Caco-2 (cell line): Measurements from ENCODE around the gene CERS2. TPM values are rescaled to one million over a fixed set of nuclear protein-coding genes. Genes with fewer than 3 reads are reported as not detected.
A peak's percentile ranks its signal among the peaks of the same experiment; 100 is the strongest.

Experiments used
- BruUV-seq: library from RNA; stranded (reverse); fragments of 400-500 nt; replicated peaks from 2 replicates; lab custom pipeline; 2021; lab: Mats Ljungman, UMichigan
- CTCF ChIA-PET: fragments of 300-600 bp; sonication (Branson Sonifier 250); formaldehyde crosslinking; loops from one replicate; lab custom pipeline; 2022; ENCODE audit warnings: antibody characterized with exemption; lab: Charles Lee
- POLR2A ChIA-PET: fragments of 300-600 bp; sonication (Branson Sonifier 250); formaldehyde crosslinking; loops from one replicate; lab custom pipeline; 2022; ENCODE audit warnings: antibody characterized with exemption; lab: Charles Lee
- DNase-seq, 2 experiments: peaks; one replicate each; pipeline versions ENCODE4 v3.0.0 to v3.0.0-alpha.2; 2020 to 2022
- H3K27me3 ChIP-seq: replicated peaks from 2 replicates; pipeline ENCODE4 v1.6.0; 2011; ENCODE audit warnings: low read length; ENCODE audit not compliant: control insufficient read depth, insufficient read depth
- H3K36me3 ChIP-seq: 2 replicates; pipeline ENCODE4 v1.5.1; 2011; ENCODE audit warnings: low read length; ENCODE audit not compliant: control insufficient read depth, insufficient read depth
- H3K4me1 ChIP-seq: fragments of 250-450 bp; sonication (Bioruptor Pico); 2 replicates; pipeline ENCODE4 v1.5.1; 2020; ENCODE audit warnings: mild to moderate bottlenecking
- H3K4me3 ChIP-seq: 2 replicates; pipeline ENCODE4 v1.5.1; 2011; ENCODE audit warnings: low read depth, mild to moderate bottlenecking, control low read depth, low read length
- H3K9me3 ChIP-seq: fragments of 250-450 bp; sonication (Bioruptor Pico); 2 replicates; pipeline ENCODE4 v1.5.1; 2020; ENCODE audit warnings: mild to moderate bottlenecking, moderate library complexity
- H3K27ac Mint-ChIP-seq: one replicate; pipeline ENCODE4 v1.8.0; 2022; ENCODE audit warnings: mixed read lengths; ENCODE audit not compliant: unreplicated experiment
- H3K27me3 Mint-ChIP-seq: one replicate; pipeline ENCODE4 v1.8.0; 2022; ENCODE audit warnings: mixed read lengths; ENCODE audit not compliant: insufficient read depth, unreplicated experiment
- H3K36me3 Mint-ChIP-seq: one replicate; pipeline ENCODE4 v1.8.0; 2022; ENCODE audit warnings: mild to moderate bottlenecking, mixed read lengths; ENCODE audit not compliant: insufficient read depth, unreplicated experiment
- H3K4me1 Mint-ChIP-seq: one replicate; pipeline ENCODE4 v1.8.0; 2022; ENCODE audit warnings: low read depth, mixed read lengths; ENCODE audit not compliant: unreplicated experiment
- H3K4me3 Mint-ChIP-seq: one replicate; pipeline ENCODE4 v1.8.0; 2022; ENCODE audit warnings: mild to moderate bottlenecking, moderate library complexity, mixed read lengths; ENCODE audit not compliant: unreplicated experiment
- H3K9me3 Mint-ChIP-seq: one replicate; pipeline ENCODE4 v1.8.0; 2022; ENCODE audit warnings: mixed read lengths; ENCODE audit not compliant: unreplicated experiment
- intact Hi-C: fragments of 100-400 bp; cut with micrococcal nuclease; formaldehyde crosslinking; loops from one replicate; pipeline ENCODE4 v1.10.0; 2022; ENCODE audit not compliant: unreplicated experiment
- total RNA-seq: library from RNA; stranded (reverse); gene quantifications from 2 replicates; pipeline ENCODE4 v1.2.3, GENCODE V29; 2022
- TF ChIP-seq, protein P1 (sequence below), 2 experiments: fragments of 200-600 bp in 1 of 2; IDR thresholded peaks; 1 replicate in 1 of 2; 2 replicates in 1 of 2; pipeline versions ENCODE4 v1.5.1 to v1.8.0; 2011 to 2022; ENCODE audit warnings: antibody characterized with exemption in 1 of 2, control low read depth in 1 of 2, inconsistent platforms in 1 of 2, low read depth in 1 of 2, low read length in 1 of 2, mild to moderate bottlenecking in 1 of 2, moderate library complexity in 1 of 2; ENCODE audit not compliant: insufficient read depth in 1 of 2, severe bottlenecking in 1 of 2, unreplicated experiment in 1 of 2

CERS2 gene
- total RNA-seq, 1 experiment from 2014 or later: 379 TPM

DNA sequence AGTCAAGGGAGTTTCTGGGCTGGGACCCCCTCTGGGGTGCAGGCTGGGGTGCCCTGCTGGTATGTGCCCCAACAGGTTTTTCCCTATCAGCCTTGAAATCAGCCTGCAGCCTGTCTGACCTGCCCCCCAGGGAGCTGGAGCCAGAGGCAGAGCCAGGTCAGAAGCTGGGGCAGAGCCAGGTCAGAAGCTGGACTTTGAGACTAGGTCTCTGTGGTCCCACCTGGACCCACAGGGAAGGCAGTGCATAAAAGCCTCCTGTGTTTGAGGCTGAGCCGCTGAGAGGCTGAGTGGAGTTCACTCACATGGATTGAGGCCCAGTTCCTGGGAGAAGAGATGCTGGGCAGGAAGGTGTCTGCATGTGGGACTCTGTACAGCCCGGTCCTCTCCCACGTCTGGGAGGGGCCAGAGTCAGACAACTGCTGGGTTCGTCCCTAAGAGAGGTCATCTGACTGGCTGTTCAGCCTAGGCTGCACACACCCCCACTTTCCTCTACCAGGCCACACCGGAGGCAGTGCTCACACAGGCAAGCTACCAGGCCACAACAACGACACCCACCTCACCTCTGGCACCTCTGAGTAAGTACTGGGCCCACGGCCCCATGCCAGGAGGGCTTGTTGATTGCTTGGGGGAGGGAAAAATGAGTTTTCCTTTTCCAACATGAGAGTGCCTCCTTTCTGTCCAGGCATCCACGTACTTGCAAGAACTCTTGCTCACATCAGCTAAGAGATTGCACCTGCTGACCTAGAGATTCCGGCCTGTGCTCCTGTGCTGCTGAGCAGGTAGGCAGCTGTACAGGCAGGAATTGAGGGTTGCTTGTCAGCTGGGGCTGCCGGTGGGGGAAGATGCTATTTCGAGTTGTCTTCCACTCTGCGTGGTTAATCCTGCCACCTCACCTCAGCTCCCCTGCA lies 7.4 kb upstream of the CERS2 start, which contains the start of gene ANXA9:
ANXA9 (plus strand) TSS at position 488 of the 908 bp plus-strand sequence. CDS start 814 bp downstream, outside the sequence.
- intact Hi-C loops: loop anchor here (1.0 to 5.0 kb wide), 3 partner anchors 14 to 105 kb away; partner anchors contain the start of genes ARNT and C1orf56
- ChIA-PET CTCF (interaction anchor here (0.5 to 3.4 kb wide), 9 partner anchors 10 to 169 kb away, joined by 3 to 40 read pairs (median 4); partner anchors contain the start of gene MINDY1), POLR2A (interaction anchor here (0.5 to 2.4 kb wide), 9 partner anchors 11 to 237 kb away, joined by 3 to 19 read pairs (median 5); partner anchors contain the start of gene MINDY1)
- TF ChIP-seq, protein P1, sequence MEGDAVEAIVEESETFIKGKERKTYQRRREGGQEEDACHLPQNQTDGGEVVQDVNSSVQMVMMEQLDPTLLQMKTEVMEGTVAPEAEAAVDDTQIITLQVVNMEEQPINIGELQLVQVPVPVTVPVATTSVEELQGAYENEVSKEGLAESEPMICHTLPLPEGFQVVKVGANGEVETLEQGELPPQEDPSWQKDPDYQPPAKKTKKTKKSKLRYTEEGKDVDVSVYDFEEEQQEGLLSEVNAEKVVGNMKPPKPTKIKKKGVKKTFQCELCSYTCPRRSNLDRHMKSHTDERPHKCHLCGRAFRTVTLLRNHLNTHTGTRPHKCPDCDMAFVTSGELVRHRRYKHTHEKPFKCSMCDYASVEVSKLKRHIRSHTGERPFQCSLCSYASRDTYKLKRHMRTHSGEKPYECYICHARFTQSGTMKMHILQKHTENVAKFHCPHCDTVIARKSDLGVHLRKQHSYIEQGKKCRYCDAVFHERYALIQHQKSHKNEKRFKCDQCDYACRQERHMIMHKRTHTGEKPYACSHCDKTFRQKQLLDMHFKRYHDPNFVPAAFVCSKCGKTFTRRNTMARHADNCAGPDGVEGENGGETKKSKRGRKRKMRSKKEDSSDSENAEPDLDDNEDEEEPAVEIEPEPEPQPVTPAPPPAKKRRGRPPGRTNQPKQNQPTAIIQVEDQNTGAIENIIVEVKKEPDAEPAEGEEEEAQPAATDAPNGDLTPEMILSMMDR (IDR thresholded peaks at IDR 0.05; ENCODE audit: insufficient read depth in 1 of 2, low read depth in 1 of 2, low read length in 1 of 2, severe bottlenecking in 1 of 2, unreplicated experiment in 1 of 2): no peak
- Histone ChIP-seq H3K4me1 (peaks cover 79% of the 10 kb centered on the region), H3K27me3 (no peaks in the 10 kb centered on the region), H3K4me3 (peak within 1 kb of the TSS; percentile 27), H3K36me3 (peaks cover 2% of the 10 kb centered on the region; the same call in 1 of the 2 replicates), H3K9me3 (no peaks in the 10 kb centered on the region)
- Mint-ChIP-seq H3K4me3 (peak within 1 kb of the TSS; percentile 76), H3K9me3 (no peaks in the 10 kb centered on the region), H3K36me3 (peaks cover 26% of the 10 kb centered on the region), H3K27ac (peak within 1 kb of the TSS; percentile 93), H3K27me3 (no peaks in the 10 kb centered on the region), H3K4me1 (peaks cover 39% of the 10 kb centered on the region)
- peak; percentile 84 to 90 for DNase-seq
- BruUV-seq: TSS peak; percentile 33

GRCh38 chr1:150981177-150981804 lies 6.7 kb upstream of the CERS2 start:
- no peak overlapping the region for H3K4me3 ChIP-seq
- DNase-seq: peak; percentile 85 to 91
- Mint-ChIP-seq H3K27me3 (no peaks in the 10 kb centered on the region), H3K9me3 (no peaks in the 10 kb centered on the region), H3K4me1 (peaks cover 47% of the 10 kb centered on the region), H3K36me3 (peaks cover 26% of the 10 kb centered on the region), H3K27ac (peak overlapping the region; percentile 93), H3K4me3 (peak overlapping the region; percentile 76)
- H3K4me1 ChIP-seq: peaks cover 87% of the 10 kb centered on the region
- TF ChIP-seq, protein P1 (IDR thresholded peaks at IDR 0.05; ENCODE audit: insufficient read depth in 1 of 2, low read depth in 1 of 2, low read length in 1 of 2, severe bottlenecking in 1 of 2, unreplicated experiment in 1 of 2): no peak
- intact Hi-C loops: loop anchor here (1.0 to 5.0 kb wide), 3 partner anchors 15 to 104 kb away; partner anchors contain the start of genes ARNT and C1orf56
- H3K9me3 ChIP-seq: no peaks in the 10 kb centered on the region
- POLR2A ChIA-PET: interaction anchor here (0.5 to 2.4 kb wide), 7 partner anchors 10 to 380 kb away, joined by 3 to 19 read pairs (median 5); partner anchors contain the start of gene MINDY1
- BruUV-seq: TSS peak; percentile 38
- H3K36me3 ChIP-seq: peaks cover 2% of the 10 kb centered on the region; the same call in 1 of the 2 replicates
- no peaks in the 10 kb centered on the region for H3K27me3 ChIP-seq
- CTCF ChIA-PET: interaction anchor here (0.5 to 3.4 kb wide), 9 partner anchors 9 to 168 kb away, joined by 3 to 40 read pairs (median 4); partner anchors contain the start of gene MINDY1
